OCI-LY7 (cell line): ENCODE data around the gene HECW1.

Experiments
- EZH2phosphoT487 ChIP-seq: fragments of 200-600 bp; sonication (generic); IDR thresholded peaks from 2 replicates; pipeline ENCODE4 v1.6.1; 2018; ENCODE audit warnings: low read depth, borderline replicate concordance, mild to moderate bottlenecking, mixed run types, antibody characterized with exemption, low read length, moderate library complexity, mixed read lengths
- TF ChIP-seq, protein P1 (sequence below): fragments of 200-600 bp; sonication (generic); conservative IDR thresholded peaks from 2 replicates; pipeline ENCODE4 v1.5.1; 2014; ENCODE audit warnings: mild to moderate bottlenecking, antibody characterized with exemption, low read length, moderate library complexity, mixed read lengths

GRCh38 chr7:43139137-43139536 lies 26.7 kb downstream of the HECW1 start:
- TF ChIP-seq, protein P1, sequence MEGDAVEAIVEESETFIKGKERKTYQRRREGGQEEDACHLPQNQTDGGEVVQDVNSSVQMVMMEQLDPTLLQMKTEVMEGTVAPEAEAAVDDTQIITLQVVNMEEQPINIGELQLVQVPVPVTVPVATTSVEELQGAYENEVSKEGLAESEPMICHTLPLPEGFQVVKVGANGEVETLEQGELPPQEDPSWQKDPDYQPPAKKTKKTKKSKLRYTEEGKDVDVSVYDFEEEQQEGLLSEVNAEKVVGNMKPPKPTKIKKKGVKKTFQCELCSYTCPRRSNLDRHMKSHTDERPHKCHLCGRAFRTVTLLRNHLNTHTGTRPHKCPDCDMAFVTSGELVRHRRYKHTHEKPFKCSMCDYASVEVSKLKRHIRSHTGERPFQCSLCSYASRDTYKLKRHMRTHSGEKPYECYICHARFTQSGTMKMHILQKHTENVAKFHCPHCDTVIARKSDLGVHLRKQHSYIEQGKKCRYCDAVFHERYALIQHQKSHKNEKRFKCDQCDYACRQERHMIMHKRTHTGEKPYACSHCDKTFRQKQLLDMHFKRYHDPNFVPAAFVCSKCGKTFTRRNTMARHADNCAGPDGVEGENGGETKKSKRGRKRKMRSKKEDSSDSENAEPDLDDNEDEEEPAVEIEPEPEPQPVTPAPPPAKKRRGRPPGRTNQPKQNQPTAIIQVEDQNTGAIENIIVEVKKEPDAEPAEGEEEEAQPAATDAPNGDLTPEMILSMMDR: no peak
- no peak for TF ChIP-seq EZH2phosphoT487
